Upper lobe of right lung (tissue), 1 donor: ENCODE measurements around the gene CCSER1. TPM values are rescaled to one million over a fixed set of nuclear protein-coding genes. Genes with fewer than 3 reads are reported as not detected.

ENCODE experiments used
- ATAC-seq: fragments of 200-7000 bp; cut with Tn5 transposase; one replicate; pipeline ENCODE4 v1.9.1; 2020; ENCODE audit warnings: mild to moderate bottlenecking, moderate library complexity
- DNase-seq: peaks from one replicate; pipeline ENCODE4 v3.0.0-alpha.2; 2020
- H3K27ac ChIP-seq: fragments of 200-600 bp; one replicate; pipeline ENCODE4 v1.8.0; 2022
- H3K27me3 ChIP-seq: fragments of 200-600 bp; one replicate; pipeline ENCODE4 v1.8.0; 2022; ENCODE audit warnings: mild to moderate bottlenecking
- H3K36me3 ChIP-seq: fragments of 200-600 bp; one replicate; pipeline ENCODE4 v1.8.0; 2022
- H3K4me1 ChIP-seq: fragments of 200-600 bp; one replicate; pipeline ENCODE4 v1.8.0; 2022
- H3K4me3 ChIP-seq: fragments of 200-600 bp; one replicate; pipeline ENCODE4 v1.8.0; 2022; ENCODE audit warnings: mild to moderate bottlenecking
- H3K9me3 ChIP-seq: fragments of 200-600 bp; one replicate; pipeline ENCODE4 v1.8.0; 2022
- CTCF ChIP-seq: fragments of 200-600 bp; IDR thresholded peaks from one replicate; pipeline ENCODE4 v1.8.0; 2022; ENCODE audit warnings: antibody characterized with exemption
- intact Hi-C: fragments of 100-400 bp; cut with DNase I; formaldehyde crosslinking; loops from one replicate; pipeline ENCODE4 v1.11.0; 2022
- total RNA-seq: library from RNA; stranded (reverse); fragmentation: NEBNext Ultra II Directional; extraction: Animal tissue kit (Norgen Biotek cat#: 25700); gene quantifications from one replicate; pipeline ENCODE4 v1.2.1, GENCODE V29; 2021
- donor health status: DM: no; HTN: yes; CAD: no; lungs with severe emphysema.

The CCSER1 gene
- total RNA-seq, 1 donor from 2014 or later = 7.4 TPM

GRCh38 chr4:90995996-90996395, 868.8 kb downstream of the CCSER1 start:
- Histone ChIP-seq H3K4me1 (no peaks in the 10 kb centered on the region), H3K27ac (no peak overlapping the region), H3K27me3 (no peaks in the 10 kb centered on the region), H3K36me3 (no peaks in the 10 kb centered on the region), H3K4me3 (no peak overlapping the region), H3K9me3 (no peaks in the 10 kb centered on the region)
- TF ChIP-seq CTCF = no peak
- no peak for ATAC-seq
- intact Hi-C loops = no loop called here
- no peak for DNase-seq

GRCh38 chr4:90996813-90997212, 869.6 kb downstream of the CCSER1 start:
- ATAC-seq = no peak
- no peaks in the 10 kb centered on the region for H3K27me3 ChIP-seq
- no peaks in the 10 kb centered on the region for H3K9me3 ChIP-seq
- H3K36me3 ChIP-seq = no peaks in the 10 kb centered on the region
- TF ChIP-seq CTCF = no peak
- no peak overlapping the region for H3K4me3 ChIP-seq
- H3K27ac ChIP-seq = no peak overlapping the region
- intact Hi-C loops = no loop called here
- no peaks in the 10 kb centered on the region for H3K4me1 ChIP-seq
- no peak for DNase-seq

- Histone ChIP-seq H3K9me3 (no peaks in the 10 kb centered on the region), H3K4me3 (no peak overlapping the region), H3K27ac (no peak overlapping the region), H3K27me3 (no peaks in the 10 kb centered on the region), H3K4me1 (no peaks in the 10 kb centered on the region), H3K36me3 (no peaks in the 10 kb centered on the region)
- intact Hi-C loops = no loop called here
- ATAC-seq (no peak), DNase-seq (no peak)
- no peak for TF ChIP-seq CTCF
Observed at GRCh38 chr4:91015861-91016260, 888.7 kb downstream of the CCSER1 start.

GRCh38 chr4:91019513-91019912, 892.3 kb downstream of the CCSER1 start:
- TF ChIP-seq CTCF = no peak
- ATAC-seq (no peak), DNase-seq (no peak)
- Histone ChIP-seq H3K4me3 (no peak overlapping the region), H3K36me3 (no peaks in the 10 kb centered on the region), H3K4me1 (no peaks in the 10 kb centered on the region), H3K27ac (no peak overlapping the region), H3K27me3 (no peaks in the 10 kb centered on the region), H3K9me3 (no peaks in the 10 kb centered on the region)
- intact Hi-C loops = no loop called here

- intact Hi-C loops = no loop called here
- Histone ChIP-seq H3K36me3 (no peaks in the 10 kb centered on the region), H3K4me3 (no peak overlapping the region), H3K27me3 (no peaks in the 10 kb centered on the region), H3K27ac (no peak overlapping the region), H3K9me3 (no peaks in the 10 kb centered on the region), H3K4me1 (no peaks in the 10 kb centered on the region)
- ATAC-seq (no peak), DNase-seq (no peak)
- TF ChIP-seq CTCF = no peak
Observed at GRCh38 chr4:91025241-91026148, 898.3 kb downstream of the CCSER1 start.
